Measurements from ENCODE around the gene TRIM40.

GRCh38 chr6:30127238-30128093 is 8.5 kb upstream of the TRIM40 start:
- TF ChIP-seq SP1 (IDR thresholded peaks at IDR 0.05) (no peak), TARDBP (IDR thresholded peaks at IDR 0.05) (no peak), FOXM1 (IDR thresholded peaks at IDR 0.05; ENCODE audit: borderline replicate concordance) (no peak), ARNT (IDR thresholded peaks at IDR 0.05) (no peak), L3MBTL2 (conservative IDR thresholded peaks at IDR 0.05) (no peak), FOXA1 (IDR thresholded peaks at IDR 0.05) (no peak), SUZ12 (IDR thresholded peaks at IDR 0.05) (no peak)
